Type B pancreatic cell (in vitro differentiated cells): Measurements from ENCODE around the gene BCL2L13. TPM values are rescaled to one million over a fixed set of nuclear protein-coding genes. Genes with fewer than 3 reads are reported as not detected.

Source experiments
- DNase-seq: peaks from one replicate; pipeline ENCODE4 v3.0.0; 2021; ENCODE audit warnings: mixed read lengths; ENCODE audit not compliant: unreplicated experiment; ENCODE audit errors: extremely low spot score
- H3K27ac Mint-ChIP-seq: 2 replicates; pipeline ENCODE4 v1.8.0; 2021; ENCODE audit warnings: mild to moderate bottlenecking, mixed read lengths
- H3K27me3 Mint-ChIP-seq: 2 replicates; pipeline ENCODE4 v1.8.0; 2021; ENCODE audit warnings: mixed read lengths
- H3K36me3 Mint-ChIP-seq: 2 replicates; pipeline ENCODE4 v1.8.0; 2021; ENCODE audit warnings: mixed read lengths
- H3K4me1 Mint-ChIP-seq: one replicate; pipeline ENCODE4 v1.8.0; 2021; ENCODE audit warnings: mixed read lengths; ENCODE audit not compliant: unreplicated experiment
- H3K4me3 Mint-ChIP-seq: 2 replicates; pipeline ENCODE4 v1.8.0; 2021; ENCODE audit warnings: mild to moderate bottlenecking, mixed read lengths
- H3K9me3 Mint-ChIP-seq: 2 replicates; pipeline ENCODE4 v1.8.0; 2021; ENCODE audit warnings: mixed read lengths
- CTCF ChIP-seq: fragments of 200-600 bp; sonication (generic); conservative IDR thresholded peaks from 2 replicates; pipeline ENCODE4 v1.5.0; 2021; ENCODE audit warnings: antibody characterized with exemption, mild to moderate bottlenecking
- total RNA-seq: library from RNA; stranded (reverse); gene quantifications from 2 replicates; pipeline ENCODE4 v1.2.1, GENCODE V29; 2021; ENCODE audit warnings: low replicate concordance

BCL2L13 gene
- total RNA-seq, 1 donor from 2014 or later, result 32.5 TPM

- H3K9me3 Mint-ChIP-seq, result no peaks in the 10 kb centered on the region
- DNase-seq, result no peak
- H3K27me3 Mint-ChIP-seq, result no peaks in the 10 kb centered on the region
- peak overlapping the region; percentile 44 for H3K4me3 Mint-ChIP-seq
- peaks cover 6% of the 10 kb centered on the region for H3K4me1 Mint-ChIP-seq
- H3K27ac Mint-ChIP-seq, result peak overlapping the region; percentile 93
- H3K36me3 Mint-ChIP-seq, result peaks cover 16% of the 10 kb centered on the region
- TF ChIP-seq CTCF, result no peak
Observed at GRCh38 chr22:17705951-17706900, 67.7 kb downstream of the BCL2L13 start.

GRCh38 chr22:17706947-17707346 is 68.4 kb downstream of the BCL2L13 start:
- Mint-ChIP-seq H3K36me3 (peaks cover 16% of the 10 kb centered on the region), H3K4me3 (no peak overlapping the region)
- DNase-seq, result no peak

GRCh38 chr22:17707526-17707925 is 69.0 kb downstream of the BCL2L13 start:
- H3K27ac Mint-ChIP-seq, result no peak overlapping the region
- no peak overlapping the region for H3K4me3 Mint-ChIP-seq
- peaks cover 16% of the 10 kb centered on the region for H3K36me3 Mint-ChIP-seq
- peaks cover 6% of the 10 kb centered on the region for H3K4me1 Mint-ChIP-seq
- no peak for DNase-seq
- no peaks in the 10 kb centered on the region for H3K27me3 Mint-ChIP-seq
- TF ChIP-seq CTCF, result no peak
- no peaks in the 10 kb centered on the region for H3K9me3 Mint-ChIP-seq

More at GRCh38 chr22:17706947-17707346, 68.4 kb downstream of the BCL2L13 start:
- Mint-ChIP-seq H3K27me3 (no peaks in the 10 kb centered on the region), H3K4me1 (peaks cover 6% of the 10 kb centered on the region), H3K27ac (peak overlapping the region; percentile 93), H3K9me3 (no peaks in the 10 kb centered on the region)
- no peak for TF ChIP-seq CTCF

GRCh38 chr22:17710023-17710422 is 71.5 kb downstream of the BCL2L13 start:
- no peak for DNase-seq
- H3K9me3 Mint-ChIP-seq, result no peaks in the 10 kb centered on the region
- peaks cover 16% of the 10 kb centered on the region for H3K36me3 Mint-ChIP-seq
- no peak overlapping the region for H3K27ac Mint-ChIP-seq
- no peaks in the 10 kb centered on the region for H3K27me3 Mint-ChIP-seq
- TF ChIP-seq CTCF, result no peak
- no peak overlapping the region for H3K4me3 Mint-ChIP-seq
- H3K4me1 Mint-ChIP-seq, result peaks cover 6% of the 10 kb centered on the region

- Mint-ChIP-seq H3K36me3 (peaks cover 10% of the 10 kb centered on the region), H3K4me1 (no peaks in the 10 kb centered on the region), H3K27ac (no peak overlapping the region), H3K27me3 (no peaks in the 10 kb centered on the region), H3K9me3 (no peaks in the 10 kb centered on the region), H3K4me3 (no peak overlapping the region)
- no peak for DNase-seq
- TF ChIP-seq CTCF, result no peak
Observed at GRCh38 chr22:17712441-17712840, 73.9 kb downstream of the BCL2L13 start.
